HTERT RPE-1 (cell line): ENCODE data around the gene COX6A2.

Source experiments
- in situ Hi-C: fragments of 300-500 bp; cut with MboI; formaldehyde crosslinking; loops from 4 replicates; pipeline ENCODE4 v1.14.3; 2020; ENCODE audit warnings: low sequenced_read_pairs

Gene COX6A2

DNA sequence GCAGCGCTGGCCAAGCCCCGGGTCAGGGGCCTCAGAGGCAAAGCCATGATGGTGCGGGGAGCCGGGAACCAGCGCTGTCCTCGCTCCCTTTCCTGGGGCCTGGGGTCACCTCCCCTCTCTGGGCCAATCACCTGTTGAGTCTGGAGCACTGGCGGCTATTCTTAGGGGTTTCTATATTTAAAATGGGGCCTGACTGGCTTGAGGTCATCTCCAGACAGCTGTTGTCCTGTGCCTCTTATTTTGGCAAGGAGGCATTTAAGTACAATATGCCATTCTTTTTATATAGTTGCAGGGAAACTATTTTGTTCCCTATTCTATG, at the start of gene COX6A2:
TSS of gene COX6A2 (minus strand) at position 82 of the 319 bp plus-strand sequence. CDS start at position 47, 35 bp downstream.
- in situ Hi-C loops, result no loop called here

GRCh38 chr16:31477220-31478216, 49.4 kb upstream of the COX6A2 start:
- in situ Hi-C loops, result no loop called here

DNA sequence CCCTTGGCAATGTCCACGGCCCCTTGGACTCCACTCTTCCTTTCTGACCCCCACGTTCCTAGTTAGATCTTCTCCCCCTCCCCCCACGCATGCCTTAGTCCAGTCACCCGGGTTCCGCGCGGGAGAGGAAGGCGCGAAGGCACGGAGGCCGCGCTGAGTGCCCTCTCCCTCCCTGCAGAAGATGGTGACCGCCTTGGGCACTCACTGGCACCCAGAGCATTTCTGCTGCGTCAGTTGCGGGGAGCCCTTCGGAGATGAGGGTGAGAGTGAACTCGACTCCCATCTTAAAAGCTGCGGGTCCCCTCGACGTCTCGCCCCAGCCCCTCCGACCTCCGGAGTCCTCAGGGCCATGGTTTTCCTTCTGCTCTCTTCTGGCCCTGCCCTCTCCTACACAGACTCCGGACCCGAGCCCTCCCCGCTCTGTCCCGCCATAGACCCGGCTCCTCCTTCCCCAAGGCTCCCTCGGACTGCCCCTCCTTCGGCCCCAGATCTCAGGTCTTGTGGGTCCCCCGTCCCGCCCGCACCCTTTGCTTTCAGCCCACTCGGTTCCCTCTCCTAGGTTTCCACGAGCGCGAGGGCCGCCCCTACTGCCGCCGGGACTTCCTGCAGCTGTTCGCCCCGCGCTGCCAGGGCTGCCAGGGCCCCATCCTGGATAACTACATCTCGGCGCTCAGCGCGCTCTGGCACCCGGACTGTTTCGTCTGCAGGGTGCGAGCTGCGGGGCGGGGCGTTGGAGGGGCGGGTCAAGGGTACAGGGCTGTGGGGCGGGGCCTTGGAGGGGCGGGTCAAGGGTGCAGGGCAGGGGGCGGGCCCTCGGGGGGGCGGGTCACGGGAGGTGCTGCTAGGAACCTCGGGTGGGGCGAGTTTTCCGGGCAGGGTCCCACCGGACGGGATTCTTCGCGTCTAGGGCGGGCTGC, 48.4 kb upstream of the COX6A2 start:
- in situ Hi-C loops, result no loop called here

- in situ Hi-C loops, result no loop called here
Observed at GRCh38 chr16:31475946-31476302, 47.8 kb upstream of the COX6A2 start.

DNA sequence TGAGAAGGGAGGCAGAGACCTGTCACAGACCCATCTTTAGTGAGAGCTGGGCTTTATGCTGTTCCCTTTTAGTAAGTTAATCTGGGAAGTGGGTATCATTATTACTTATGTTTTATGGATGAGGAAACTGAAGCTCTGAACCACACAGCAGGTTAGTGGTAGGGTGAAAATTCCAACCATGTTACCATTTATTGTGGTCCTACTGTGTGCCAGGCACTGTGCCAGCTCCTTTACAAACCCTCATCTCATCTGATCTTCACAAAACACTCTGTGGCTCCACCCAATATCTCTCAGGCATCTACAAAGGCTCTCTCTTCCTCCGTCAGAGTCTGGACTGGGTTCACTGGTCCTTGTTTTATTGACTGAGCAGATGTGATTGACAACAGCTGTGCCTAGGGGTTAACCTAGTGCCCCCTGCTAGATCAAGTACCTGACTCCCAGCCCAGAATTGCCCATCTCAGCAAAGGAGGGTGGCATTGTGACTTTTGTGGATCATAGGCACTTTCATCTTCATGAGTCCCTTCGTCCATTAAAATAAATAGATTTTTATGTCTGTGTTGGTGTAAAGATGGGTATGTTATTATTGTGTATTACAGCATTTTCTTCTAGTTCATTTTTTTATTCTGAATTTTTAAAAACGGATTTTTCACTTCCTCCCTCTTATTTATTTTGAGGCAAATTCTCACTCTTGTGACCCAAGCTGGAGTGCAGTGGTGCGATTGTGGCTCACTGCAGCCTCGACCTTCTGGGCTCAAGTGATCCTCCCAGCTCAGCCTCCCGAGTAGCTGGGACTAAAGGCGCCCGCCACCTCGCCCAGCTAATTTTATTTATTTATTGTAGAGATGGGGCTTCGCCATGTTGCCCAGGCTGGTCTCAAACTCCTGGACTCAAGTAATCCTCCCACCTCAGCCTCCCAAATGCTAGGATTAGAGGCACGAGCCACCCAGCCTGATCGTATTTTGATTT, 46.9 kb upstream of the COX6A2 start:
- in situ Hi-C loops, result no loop called here

- in situ Hi-C loops, result no loop called here
Observed at GRCh38 chr16:31474173-31474714, 46.1 kb upstream of the COX6A2 start.

DNA sequence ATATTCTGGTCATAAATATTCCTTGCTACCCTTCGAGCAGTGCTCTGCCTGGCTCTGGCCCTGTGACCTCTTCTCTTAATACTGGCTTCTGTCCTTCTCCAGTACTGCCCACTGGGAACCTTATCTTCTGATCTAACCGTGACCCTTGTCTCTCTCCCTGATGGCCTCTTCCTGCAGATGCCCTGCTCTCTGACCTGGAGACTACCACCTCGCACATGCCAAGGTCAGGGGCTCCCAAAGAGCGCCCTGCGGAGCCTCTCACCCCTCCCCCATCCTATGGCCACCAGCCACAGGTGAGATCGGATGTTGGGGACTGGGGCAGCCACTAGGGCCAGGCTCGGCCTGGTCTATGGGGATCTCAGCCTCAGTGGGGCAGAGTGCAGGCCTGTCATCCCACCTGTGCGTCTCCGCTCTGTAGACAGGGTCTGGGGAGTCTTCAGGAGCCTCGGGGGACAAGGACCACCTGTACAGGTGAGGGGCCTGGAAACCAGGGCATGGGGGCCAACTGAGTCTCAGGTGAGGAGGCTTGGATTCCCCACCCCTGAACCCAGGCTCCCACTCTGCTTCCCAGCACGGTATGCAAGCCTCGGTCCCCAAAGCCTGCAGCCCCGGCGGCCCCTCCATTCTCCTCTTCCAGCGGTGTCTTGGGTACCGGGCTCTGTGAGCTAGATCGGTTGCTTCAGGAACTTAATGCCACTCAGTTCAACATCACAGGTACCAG, 45.3 kb upstream of the COX6A2 start:
- in situ Hi-C loops, result no loop called here

- in situ Hi-C loops, result no loop called here
Observed at GRCh38 chr16:31472709-31473203, 44.6 kb upstream of the COX6A2 start.

- in situ Hi-C loops, result no loop called here
Observed at GRCh38 chr16:31471875-31472708, 43.9 kb upstream of the COX6A2 start, which contains the start of gene TGFB1I1. Gene TGFB1I1, plus strand, starts transcription at chr16:31472152. Its CDS starts 37 bp downstream, at chr16:31472189.

DNA sequence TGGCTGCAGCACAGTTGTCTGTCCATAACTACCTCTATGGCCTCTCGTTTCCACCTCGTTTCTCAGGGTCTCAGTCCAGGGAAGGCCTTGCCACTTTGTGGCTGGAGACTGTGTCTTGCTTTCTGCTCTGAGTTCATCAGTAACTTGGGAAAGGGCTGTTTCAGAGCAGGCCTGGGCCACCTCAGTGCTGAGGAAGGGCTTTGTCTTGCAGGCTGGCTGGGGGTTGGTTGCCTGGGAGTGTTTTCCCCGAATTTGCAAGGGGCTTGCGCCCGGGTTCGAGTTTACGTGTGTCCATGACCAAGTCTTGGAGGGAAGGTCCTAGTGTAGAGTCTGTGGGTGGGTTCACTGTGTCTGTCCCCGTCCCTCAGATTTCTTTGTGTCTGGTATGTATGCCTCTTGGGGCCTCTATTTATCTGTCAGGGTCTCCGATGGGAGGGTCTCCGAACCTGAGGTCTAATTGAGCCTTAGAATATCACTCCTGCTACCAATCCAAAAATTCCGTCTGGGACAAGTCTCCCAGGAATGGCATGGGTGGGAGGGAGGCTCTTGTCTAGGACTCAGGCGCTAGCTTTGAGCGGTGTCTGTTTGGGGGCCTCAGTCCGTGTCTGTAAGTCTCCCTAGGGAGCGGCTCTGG, 43.2 kb upstream of the COX6A2 start:
- in situ Hi-C loops, result no loop called here

DNA sequence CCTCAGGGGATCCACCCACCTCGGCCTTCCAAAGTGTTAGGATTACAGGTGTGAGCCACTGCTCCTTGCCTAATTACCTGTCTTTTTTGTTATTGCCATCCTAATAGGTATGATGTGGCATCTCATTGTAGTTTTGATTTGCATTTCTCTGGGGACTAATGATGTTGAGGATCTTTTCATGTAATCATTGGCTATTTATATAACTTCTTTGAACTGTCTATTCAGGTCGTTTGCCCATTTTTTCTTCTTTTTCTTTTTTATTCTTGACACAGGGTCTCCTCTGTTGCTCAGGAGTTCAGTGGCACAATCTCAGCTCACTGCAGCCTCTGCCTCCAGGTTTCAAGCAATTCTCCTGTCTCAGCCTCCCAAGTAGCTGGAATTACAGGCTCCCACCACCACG, 42.5 kb upstream of the COX6A2 start:
- in situ Hi-C loops, result no loop called here

- in situ Hi-C loops, result no loop called here
Observed at GRCh38 chr16:31467858-31468257, 39.7 kb upstream of the COX6A2 start.

- in situ Hi-C loops, result no loop called here
Observed at GRCh38 chr16:31467151-31467773, 39.1 kb upstream of the COX6A2 start.

DNA sequence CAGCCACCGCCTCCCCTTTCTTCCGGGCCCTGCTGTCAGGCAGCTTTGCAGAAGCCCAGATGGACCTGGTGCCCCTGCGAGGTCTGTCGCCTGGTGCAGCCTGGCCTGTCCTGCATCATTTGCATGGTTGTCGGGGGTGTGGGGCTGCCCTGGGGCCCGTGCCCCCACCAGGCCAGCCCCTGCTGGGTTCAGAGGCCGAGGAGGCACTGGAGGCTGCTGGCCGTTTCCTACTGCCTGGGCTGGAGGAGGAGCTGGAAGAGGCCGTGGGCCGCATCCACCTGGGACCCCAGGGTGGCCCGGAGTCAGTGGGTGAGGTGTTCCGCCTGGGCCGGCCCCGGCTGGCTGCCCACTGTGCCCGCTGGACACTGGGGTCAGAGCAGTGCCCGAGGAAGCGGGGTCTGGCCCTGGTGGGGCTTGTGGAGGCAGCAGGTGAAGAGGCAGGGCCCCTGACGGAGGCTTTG, 38.3 kb upstream of the COX6A2 start:
- in situ Hi-C loops, result no loop called here

GRCh38 chr16:31465788-31466370, 37.7 kb upstream of the COX6A2 start:
- in situ Hi-C loops, result no loop called here

DNA sequence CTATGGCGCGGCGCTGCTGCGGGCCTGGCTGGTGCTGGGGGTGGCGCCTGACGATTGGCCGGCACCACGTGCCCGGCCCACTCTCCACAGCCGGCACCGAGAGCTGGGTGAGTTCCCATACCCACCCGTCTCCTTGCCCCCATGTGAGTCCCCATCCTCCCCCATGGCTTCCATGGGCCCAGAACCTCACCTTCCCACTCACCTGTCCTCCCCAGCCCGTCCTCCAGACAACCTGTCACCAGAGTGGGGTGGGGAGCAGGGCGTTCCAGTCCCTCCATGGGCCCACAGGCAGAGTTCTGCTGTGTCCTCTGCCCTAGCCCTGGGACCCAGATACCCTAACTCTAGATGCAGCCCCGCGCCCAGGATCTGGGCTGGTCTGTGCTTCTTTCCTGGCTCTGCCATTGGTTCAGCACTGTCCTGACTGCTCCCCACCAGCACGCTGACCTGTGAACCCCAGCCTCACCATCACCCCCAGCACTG, 36.7 kb upstream of the COX6A2 start:
- in situ Hi-C loops, result no loop called here

DNA sequence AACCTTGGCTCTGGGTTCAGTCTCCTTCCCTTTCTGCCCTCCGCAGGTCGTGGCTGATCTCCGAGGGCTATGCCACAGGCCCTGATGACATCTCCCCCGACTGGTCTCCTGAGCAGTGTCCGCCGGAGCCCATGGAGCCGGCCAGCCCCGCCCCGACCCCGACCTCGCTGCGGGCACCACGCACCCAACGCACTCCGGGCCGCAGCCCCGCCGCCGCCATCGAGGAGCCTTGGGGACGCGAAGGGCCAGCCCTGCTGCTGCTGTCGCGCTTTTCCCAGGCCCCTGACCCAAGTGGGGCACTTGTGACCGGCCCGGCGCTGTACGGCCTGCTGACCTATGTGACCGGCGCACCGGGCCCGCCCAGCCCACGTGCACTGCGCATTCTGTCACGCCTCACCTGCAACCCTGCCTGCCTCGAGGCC, 36.2 kb upstream of the COX6A2 start:
- in situ Hi-C loops, result no loop called here
